Adrenal gland (tissue), 5 donors: ENCODE measurements around the gene IPCEF1.

Experiments used
- CTCF ChIP-seq, 6 experiments: fragments of 450-650 bp in 4 of 6; fragments of 200-600 bp in 2 of 6; sonication (generic) in 1 of 6; IDR thresholded peaks; 1 replicate in 5 of 6; 2 replicates in 1 of 6; pipeline versions ENCODE4 v1.5.1 to v1.8.0; 2016 to 2021; ENCODE audit warnings: antibody characterized with exemption in 6 of 6, mild to moderate bottlenecking in 2 of 6, moderate library complexity in 1 of 6
- POLR2A ChIP-seq, 2 donors: fragments of 450-650 bp; IDR thresholded peaks; one replicate each; pipeline ENCODE4 v1.6.1; 2017; ENCODE audit warnings: antibody characterized with exemption in 2 of 2, mild to moderate bottlenecking in 2 of 2, moderate library complexity in 1 of 2
- donor health status: DM: no; HTN: no; CAD: no.

DNA sequence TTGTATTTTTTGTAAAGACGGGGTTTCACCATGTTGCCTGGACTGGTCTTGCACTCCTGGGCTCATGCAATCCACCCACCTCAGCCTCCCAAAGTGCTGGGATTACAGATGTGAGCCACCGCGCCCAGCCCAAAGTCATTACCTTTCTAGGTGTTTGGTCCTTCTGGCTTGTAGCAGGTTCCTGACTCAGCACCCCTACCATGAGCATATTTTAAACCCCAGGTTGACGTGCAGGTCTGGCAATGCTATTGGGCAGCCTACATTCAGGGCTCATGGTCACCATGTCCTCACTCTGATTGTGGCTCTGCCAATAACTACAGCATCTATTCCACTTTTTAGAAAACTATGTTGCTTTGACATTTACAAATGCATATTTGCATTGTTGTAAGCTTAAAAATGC, 59.4 kb downstream of the IPCEF1 start:
- TF ChIP-seq CTCF (IDR thresholded peaks at IDR 0.05) (no peak), POLR2A (IDR thresholded peaks at IDR 0.05) (no peak)
